ENCODE measurements around the gene ST6GALNAC3.
"Not testable (repeated sequence)": the region's sequence is repeated elsewhere in the genome, so short reads cannot be mapped to it uniquely, and the experiment has no call there.

Gene ST6GALNAC3

GRCh38 chr1:76106719-76107235, 32.2 kb downstream of the ST6GALNAC3 start:
- DNase-seq (ENCODE audit: low read depth), result no peak

GRCh38 chr1:76109404-76109803, 34.9 kb downstream of the ST6GALNAC3 start:
- DNase-seq (ENCODE audit: low read depth), result no peak

- DNase-seq (ENCODE audit: low read depth), result no peak
These were observed 35.5 kb downstream of the ST6GALNAC3 start for GRCh38 chr1:76109901-76110560.

- no peak for DNase-seq (ENCODE audit: low read depth)
These were observed 36.1 kb downstream of the ST6GALNAC3 start for GRCh38 chr1:76110666-76111065.

GRCh38 chr1:76112321-76112720, 37.8 kb downstream of the ST6GALNAC3 start:
- DNase-seq (ENCODE audit: low read depth), result not testable (repeated sequence)

- no peak for DNase-seq (ENCODE audit: low read depth)
These were observed 38.9 kb downstream of the ST6GALNAC3 start for GRCh38 chr1:76113446-76113845.

GRCh38 chr1:76115171-76115570, 40.6 kb downstream of the ST6GALNAC3 start:
- DNase-seq (ENCODE audit: low read depth), result no peak

GRCh38 chr1:76121850-76122249, 47.3 kb downstream of the ST6GALNAC3 start:
- DNase-seq (ENCODE audit: low read depth), result no peak

- DNase-seq (ENCODE audit: low read depth), result no peak
These were observed 47.7 kb downstream of the ST6GALNAC3 start for GRCh38 chr1:76122271-76122670.

- DNase-seq (ENCODE audit: low read depth), result not testable (repeated sequence)
These were observed 49.0 kb downstream of the ST6GALNAC3 start for GRCh38 chr1:76123411-76124064.

- DNase-seq (ENCODE audit: low read depth), result no peak
These were observed 49.6 kb downstream of the ST6GALNAC3 start for GRCh38 chr1:76124196-76124595.

GRCh38 chr1:76125473-76126219, 51.1 kb downstream of the ST6GALNAC3 start:
- DNase-seq (ENCODE audit: low read depth), result no peak

- no peak for DNase-seq (ENCODE audit: low read depth)
These were observed 53.5 kb downstream of the ST6GALNAC3 start for GRCh38 chr1:76128096-76128495.

- no peak for DNase-seq (ENCODE audit: low read depth)
These were observed 55.2 kb downstream of the ST6GALNAC3 start for GRCh38 chr1:76129731-76130130.

- no peak for DNase-seq (ENCODE audit: low read depth)
These were observed 56.4 kb downstream of the ST6GALNAC3 start for GRCh38 chr1:76130992-76131391.

- DNase-seq (ENCODE audit: low read depth), result no peak
These were observed 59.4 kb downstream of the ST6GALNAC3 start for GRCh38 chr1:76133977-76134376.

GRCh38 chr1:76135835-76136234, 61.3 kb downstream of the ST6GALNAC3 start:
- no peak for DNase-seq (ENCODE audit: low read depth)

GRCh38 chr1:76136894-76137293, 62.3 kb downstream of the ST6GALNAC3 start:
- DNase-seq (ENCODE audit: low read depth), result no peak

GRCh38 chr1:76137746-76138145, 63.2 kb downstream of the ST6GALNAC3 start:
- no peak for DNase-seq (ENCODE audit: low read depth)

- no peak for DNase-seq (ENCODE audit: low read depth)
These were observed 63.7 kb downstream of the ST6GALNAC3 start for GRCh38 chr1:76138217-76138616.

GRCh38 chr1:76140227-76140626, 65.7 kb downstream of the ST6GALNAC3 start:
- no peak for DNase-seq (ENCODE audit: low read depth)

GRCh38 chr1:76141929-76142328, 67.4 kb downstream of the ST6GALNAC3 start:
- DNase-seq (ENCODE audit: low read depth), result no peak

All from activated gamma-delta T cell treated with anti-CD3 and anti-CD28 coated beads, Interleukin-2, amount 50 U/mL, for 16 hours (primary cell).